Skeletal muscle tissue (tissue), 4 donors: Measurements from ENCODE around the gene ZFHX3. TPM values are rescaled to one million over a fixed set of nuclear protein-coding genes. Genes with fewer than 3 reads are reported as not detected.
"Not testable (repeated sequence)": the region's sequence is repeated elsewhere in the genome, so short reads cannot be mapped to it uniquely, and the experiment has no call there.

Source experiments
- H3K27ac ChIP-seq: one replicate; pipeline ENCODE4 v1.7.0; 2013; ENCODE audit warnings: mild to moderate bottlenecking, low read depth, low read length, inconsistent platforms
- H3K27me3 ChIP-seq, 3 donors: one replicate each; pipeline ENCODE4 v1.7.0; 2013; ENCODE audit warnings: low read length in 3 of 3; ENCODE audit not compliant: control insufficient read depth in 3 of 3, insufficient read depth in 3 of 3
- H3K36me3 ChIP-seq, 3 donors: one replicate each; pipeline ENCODE4 v1.7.0; 2013; ENCODE audit warnings: low read length in 3 of 3; ENCODE audit not compliant: control insufficient read depth in 3 of 3, insufficient read depth in 3 of 3
- H3K4me1 ChIP-seq, 3 donors: one replicate each; pipeline ENCODE4 v1.7.0; 2013; ENCODE audit warnings: low read length in 3 of 3, mild to moderate bottlenecking in 3 of 3; ENCODE audit not compliant: control insufficient read depth in 3 of 3, insufficient read depth in 3 of 3
- H3K4me3 ChIP-seq, 3 donors: one replicate each; pipeline ENCODE4 v1.7.0; 2013; ENCODE audit warnings: low read length in 3 of 3
- H3K9ac ChIP-seq, 3 donors: one replicate each; pipeline ENCODE4 v1.7.0; 2013; ENCODE audit warnings: low read length in 3 of 3, mild to moderate bottlenecking in 3 of 3, moderate library complexity in 2 of 3, low read depth in 1 of 3
- H3K9me3 ChIP-seq, 3 donors: one replicate each; pipeline ENCODE4 v1.7.0; 2013; ENCODE audit warnings: low read length in 3 of 3; ENCODE audit not compliant: control insufficient read depth in 3 of 3
- total RNA-seq: library from RNA; depleted of rRNA; stranded (reverse); fragments of >200 nt; gene quantifications from one replicate; pipeline ENCODE4 v1.2.3, GENCODE V29; 2014
- donor health status: Osteomylitis.

ZFHX3 gene
- total RNA-seq, 1 donor from 2014 or later, result 8.9 TPM

DNA sequence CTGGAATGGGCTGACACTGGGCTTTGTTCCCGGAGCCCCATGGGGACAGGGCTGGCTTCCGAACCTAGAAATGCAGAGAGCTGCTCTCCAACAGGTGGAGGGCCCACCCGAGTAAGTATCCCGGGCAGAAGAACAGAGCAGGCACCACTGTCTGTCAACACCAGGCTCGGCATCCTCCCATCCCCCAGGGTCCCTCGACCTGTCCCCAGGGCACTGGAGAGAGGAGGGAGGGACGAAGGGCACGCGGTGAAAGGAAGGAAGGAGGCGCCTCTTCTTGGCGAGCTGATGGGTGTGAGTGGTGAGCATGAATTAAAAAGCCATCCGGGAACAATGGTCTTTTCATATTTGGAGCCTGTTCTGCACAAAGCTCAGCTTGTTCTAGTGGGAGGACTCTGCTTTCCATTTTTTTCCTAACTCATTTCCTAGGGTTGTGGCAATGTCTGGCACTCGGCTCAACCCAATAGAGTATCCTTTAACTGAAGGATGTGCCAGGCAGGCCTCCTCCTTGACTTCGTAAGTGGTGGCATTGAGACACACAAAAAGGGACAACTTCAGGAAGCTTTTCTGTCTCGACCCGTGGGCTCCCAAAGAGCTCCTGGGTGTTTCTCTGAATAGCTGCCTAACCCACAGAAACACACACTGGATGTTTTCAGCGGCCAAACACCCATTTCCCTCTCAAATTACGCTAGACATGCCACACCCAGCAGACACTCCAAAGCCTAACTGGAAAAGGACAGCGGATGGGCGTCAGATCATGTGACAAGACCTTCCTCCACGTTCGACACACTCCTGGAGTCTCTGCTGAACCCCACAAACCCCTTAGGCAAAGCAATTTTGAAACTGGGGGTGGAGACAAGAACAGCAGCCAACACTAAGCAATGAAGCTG, 47.7 kb downstream of the ZFHX3 start:
- Histone ChIP-seq H3K9ac (peak overlapping the region; percentile 40 to 65 (median 47)), H3K9me3 (peaks cover 0 to 3% (median 0%) of the 10 kb centered on the region in 3 donors), H3K4me1 (peaks cover 30 to 53% (median 42%) of the 10 kb centered on the region in 3 donors), H3K4me3 (peak overlapping the region; percentile 46 to 50 (median 49)), H3K36me3 (no peaks in the 10 kb centered on the region), H3K27ac (peak overlapping the region; percentile 65), H3K27me3 (no peaks in the 10 kb centered on the region)

DNA sequence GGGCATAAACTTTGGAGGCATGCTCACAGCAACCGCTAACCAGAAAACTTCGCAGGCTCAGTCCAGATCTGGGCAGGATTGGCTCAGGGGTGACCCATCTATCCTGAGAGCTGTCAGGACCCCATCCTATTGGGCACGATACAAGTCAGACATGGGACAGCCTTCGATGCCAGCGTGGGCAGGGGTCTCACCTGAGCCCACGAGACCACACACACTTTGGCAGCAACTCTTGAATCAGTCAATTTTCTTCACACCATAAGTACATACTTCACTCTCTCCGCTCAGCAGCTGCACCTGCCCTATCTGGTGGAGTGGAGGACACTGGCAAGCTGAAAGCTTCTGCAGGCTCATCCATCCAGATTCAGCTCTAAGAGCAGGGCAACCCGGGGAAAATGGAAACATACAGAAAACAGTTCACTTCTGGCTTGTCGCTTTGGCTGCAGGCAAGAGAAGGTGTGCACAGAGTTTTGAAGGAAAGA, 48.3 kb downstream of the ZFHX3 start:
- Histone ChIP-seq H3K27ac (peak overlapping the region; percentile 65), H3K9me3 (peaks cover 0 to 3% (median 0%) of the 10 kb centered on the region in 3 donors), H3K9ac (peak overlapping the region; percentile 39 to 65 (median 47)), H3K27me3 (no peaks in the 10 kb centered on the region), H3K36me3 (no peaks in the 10 kb centered on the region), H3K4me1 (peaks cover 37 to 60% (median 46%) of the 10 kb centered on the region in 3 donors), H3K4me3 (peak overlapping the region; percentile 46 to 50 (median 49))

DNA sequence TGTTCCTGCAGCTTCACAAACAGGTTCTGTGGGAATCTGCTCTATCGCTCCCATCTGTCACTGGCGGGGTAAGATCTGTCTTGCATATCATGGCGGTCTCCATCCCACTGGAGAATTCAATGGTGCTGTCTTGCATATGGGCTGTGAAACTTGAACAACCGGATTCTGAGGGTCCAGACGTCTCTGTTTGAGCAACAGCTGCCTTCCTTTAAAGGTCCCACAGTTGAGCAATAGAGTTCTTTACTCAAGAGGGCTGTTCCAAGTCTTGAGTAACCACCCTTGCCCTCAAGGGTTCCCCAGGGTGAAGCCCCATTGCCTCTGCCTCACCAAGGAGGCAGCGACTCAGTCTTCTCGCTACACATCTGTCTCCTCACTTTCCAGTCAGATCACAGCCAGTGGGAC, 50.8 kb downstream of the ZFHX3 start:
- H3K4me1 ChIP-seq, result peaks cover 53 to 78% (median 59%) of the 10 kb centered on the region in 3 donors

DNA sequence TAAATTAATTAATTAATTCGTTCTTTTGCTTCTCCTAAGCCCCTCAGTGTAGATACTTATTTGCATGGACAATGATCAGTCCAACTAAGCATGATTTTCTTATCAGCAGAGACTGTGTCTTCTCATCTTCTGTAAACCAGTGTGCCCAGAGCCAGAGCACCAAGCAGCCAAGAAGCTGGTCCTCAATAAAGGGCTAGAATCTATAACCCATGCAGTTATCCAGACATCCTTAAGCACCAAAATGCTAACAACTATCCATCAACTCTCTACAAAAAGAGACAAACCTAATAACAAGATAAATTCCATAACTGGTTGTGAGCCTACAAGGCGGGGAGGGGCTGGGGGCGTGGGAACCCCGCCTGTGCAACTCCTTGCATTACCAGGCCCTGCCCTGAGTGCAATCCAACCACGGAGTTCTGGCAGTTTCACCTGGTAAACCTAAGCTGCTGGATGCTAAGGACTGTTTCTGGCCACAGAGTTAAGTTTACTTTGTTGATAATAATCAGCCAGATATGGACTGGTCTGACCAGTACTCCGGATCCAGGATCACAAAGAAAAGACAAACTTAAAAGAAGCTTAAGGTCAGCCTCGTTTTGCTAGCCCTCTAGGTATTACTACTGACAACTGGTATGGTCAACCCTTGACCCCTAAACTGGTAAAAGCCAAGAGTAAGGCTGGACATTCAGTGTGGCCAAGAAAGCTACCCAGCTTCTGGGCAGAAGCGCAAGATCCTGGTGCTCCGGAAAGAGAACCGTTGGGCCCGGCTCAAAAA, 51.5 kb downstream of the ZFHX3 start:
- Histone ChIP-seq H3K9ac (peak overlapping the region in 1 of 3 donors; percentile 8), H3K4me3 (no peak overlapping the region), H3K27ac (no peak overlapping the region), H3K36me3 (no peaks in the 10 kb centered on the region), H3K9me3 (peaks cover 0 to 3% (median 0%) of the 10 kb centered on the region in 3 donors), H3K27me3 (no peaks in the 10 kb centered on the region), H3K4me1 (peaks cover 59 to 82% (median 65%) of the 10 kb centered on the region in 3 donors)

More for the DNA sequence above, 50.8 kb downstream of the ZFHX3 start:
- Histone ChIP-seq H3K9ac (no peak overlapping the region), H3K27me3 (no peaks in the 10 kb centered on the region), H3K36me3 (no peaks in the 10 kb centered on the region), H3K9me3 (peaks cover 0 to 3% (median 0%) of the 10 kb centered on the region in 3 donors), H3K27ac (no peak overlapping the region), H3K4me3 (no peak overlapping the region)

DNA sequence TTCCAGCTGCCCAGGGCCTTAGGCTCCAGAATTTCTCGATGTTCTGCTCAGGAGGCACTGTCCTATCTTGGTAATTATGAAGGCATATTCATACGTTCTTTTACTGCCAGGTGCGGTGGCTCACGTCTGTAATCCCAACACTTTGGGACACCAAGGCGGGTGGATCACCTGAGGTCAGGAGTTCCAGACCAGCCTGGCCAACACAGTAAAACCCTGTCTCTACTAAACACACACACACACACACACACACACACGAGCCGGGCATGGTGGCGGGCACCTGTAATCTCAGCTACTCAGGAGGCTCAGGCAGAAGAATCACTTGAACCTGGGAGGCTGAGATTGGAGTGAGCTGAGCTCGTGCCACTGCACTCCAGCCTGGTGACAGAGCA, 52.1 kb downstream of the ZFHX3 start:
- not testable (repeated sequence) for H3K36me3 ChIP-seq, H3K9me3 ChIP-seq, H3K9ac ChIP-seq, H3K27me3 ChIP-seq, H3K27ac ChIP-seq, H3K4me3 ChIP-seq
- peaks cover 63 to 84% (median 69%) of the 10 kb centered on the region in 3 donors for H3K4me1 ChIP-seq

DNA sequence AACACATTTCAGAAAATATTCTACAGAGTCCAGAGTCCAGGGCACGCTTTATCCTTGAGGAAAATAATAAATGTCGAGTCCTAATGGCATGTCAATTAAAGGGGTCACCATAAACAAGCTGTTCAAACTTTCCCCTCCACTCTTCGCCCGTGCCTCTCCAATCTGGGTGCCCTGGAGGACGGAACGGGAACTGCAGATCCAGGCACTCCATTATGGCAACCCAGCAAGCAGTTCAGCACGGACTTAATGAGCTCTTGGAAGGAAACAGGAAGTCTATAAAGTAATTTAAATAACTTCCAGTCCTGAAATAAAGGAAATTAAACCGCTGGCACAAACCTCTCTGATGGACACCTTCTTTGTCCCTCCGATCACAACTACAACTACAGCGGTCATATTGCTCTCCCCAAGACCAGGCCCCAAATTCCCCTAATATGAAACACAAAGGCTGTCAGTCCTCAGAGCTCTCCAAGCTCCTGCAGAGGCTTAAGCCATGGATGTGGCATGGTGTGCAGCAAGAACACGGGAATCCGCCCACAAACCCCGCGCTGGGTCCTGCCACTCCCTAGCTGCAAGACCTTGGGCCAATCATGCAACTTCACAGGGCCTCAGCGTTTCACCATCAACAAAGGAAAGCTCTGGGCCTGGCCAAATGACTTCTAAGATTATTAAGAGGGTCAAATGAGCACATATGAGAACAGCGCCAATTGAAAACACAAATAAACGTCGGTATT, 52.6 kb downstream of the ZFHX3 start:
- peaks cover 62 to 82% (median 66%) of the 10 kb centered on the region in 3 donors for H3K4me1 ChIP-seq
- H3K4me3 ChIP-seq, result no peak overlapping the region
- H3K36me3 ChIP-seq, result no peaks in the 10 kb centered on the region
- H3K9ac ChIP-seq, result no peak overlapping the region
- no peaks in the 10 kb centered on the region for H3K9me3 ChIP-seq
- H3K27me3 ChIP-seq, result no peaks in the 10 kb centered on the region
- no peak overlapping the region for H3K27ac ChIP-seq

DNA sequence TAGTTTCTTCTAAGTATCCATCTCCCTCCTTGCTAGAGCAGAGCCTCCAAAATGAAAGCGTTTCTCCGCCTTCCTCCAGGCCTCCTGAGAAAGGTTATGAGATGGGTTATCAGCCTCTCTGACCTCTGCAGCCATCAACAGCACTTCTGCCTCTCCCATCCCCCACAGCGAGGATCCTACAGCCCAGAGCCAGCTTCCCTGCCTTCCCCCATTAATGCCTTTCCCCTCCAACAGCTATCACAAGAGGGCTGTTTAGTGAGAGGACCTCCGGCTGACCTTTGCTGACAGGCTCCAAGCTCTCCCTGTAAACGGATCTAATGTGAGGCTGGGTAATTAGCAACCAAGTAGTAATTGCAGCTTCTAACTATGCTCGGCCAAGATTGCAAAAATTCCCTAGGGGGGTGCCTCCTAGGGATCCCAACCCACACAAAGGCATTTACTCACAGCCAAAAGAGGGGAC, 55.8 kb downstream of the ZFHX3 start:
- no peak overlapping the region for H3K4me3 ChIP-seq
- no peaks in the 10 kb centered on the region for H3K27me3 ChIP-seq
- H3K9me3 ChIP-seq, result no peaks in the 10 kb centered on the region
- H3K4me1 ChIP-seq, result peaks cover 80 to 90% (median 81%) of the 10 kb centered on the region in 3 donors
- H3K27ac ChIP-seq, result peak overlapping the region; percentile 11
- peak overlapping the region; percentile 25 to 57 (median 34) for H3K9ac ChIP-seq
- no peaks in the 10 kb centered on the region for H3K36me3 ChIP-seq

DNA sequence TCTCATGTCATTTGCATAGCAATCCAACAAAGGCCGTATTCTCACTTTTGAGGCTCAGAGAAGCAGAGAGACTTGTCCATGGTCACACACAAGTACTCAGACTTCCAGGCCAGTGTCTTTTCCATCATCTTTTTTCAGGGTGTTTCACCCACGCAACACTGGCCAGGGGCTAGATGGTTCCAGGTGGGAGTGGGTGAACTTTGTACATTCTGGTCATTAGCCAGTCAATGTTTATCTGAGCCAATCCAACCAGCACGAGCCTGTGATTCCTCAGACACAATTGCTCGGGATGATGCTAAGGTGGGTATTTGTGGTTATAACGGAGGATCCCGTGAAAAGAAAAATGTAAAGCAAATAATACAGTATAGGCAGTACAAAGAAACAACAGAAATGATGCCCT, 56.3 kb downstream of the ZFHX3 start:
- H3K4me1 ChIP-seq, result peaks cover 80 to 90% (median 81%) of the 10 kb centered on the region in 3 donors
- H3K36me3 ChIP-seq, result no peaks in the 10 kb centered on the region
- H3K27ac ChIP-seq, result no peak overlapping the region
- H3K9ac ChIP-seq, result peak overlapping the region in 1 of 3 donors; percentile 25
- no peaks in the 10 kb centered on the region for H3K27me3 ChIP-seq
- H3K9me3 ChIP-seq, result no peaks in the 10 kb centered on the region
- no peak overlapping the region for H3K4me3 ChIP-seq

DNA sequence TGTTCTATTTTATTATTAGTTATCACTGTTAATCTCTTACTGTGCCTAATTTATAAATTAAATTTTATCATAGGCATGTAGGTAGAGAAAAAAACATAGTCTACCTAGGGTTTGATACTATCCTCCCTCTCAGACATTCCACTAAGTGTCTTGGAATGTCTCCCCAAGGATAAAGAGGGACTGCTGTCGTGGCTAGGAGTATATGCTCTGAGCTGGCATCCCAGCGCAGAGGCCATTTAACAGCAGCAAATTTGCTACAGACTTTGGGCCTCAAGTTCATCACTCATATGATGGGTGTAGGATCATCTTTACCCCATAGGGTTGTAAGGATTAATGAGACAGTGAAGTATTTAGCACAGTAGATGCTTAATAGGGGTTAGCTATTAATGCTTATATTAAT, 56.7 kb downstream of the ZFHX3 start:
- H3K4me3 ChIP-seq, result no peak overlapping the region
- H3K4me1 ChIP-seq, result peaks cover 80 to 90% (median 84%) of the 10 kb centered on the region in 3 donors
- H3K9ac ChIP-seq, result peak overlapping the region in 1 of 3 donors; percentile 14
- no peaks in the 10 kb centered on the region for H3K27me3 ChIP-seq
- H3K9me3 ChIP-seq, result no peaks in the 10 kb centered on the region
- H3K27ac ChIP-seq, result no peak overlapping the region
- H3K36me3 ChIP-seq, result no peaks in the 10 kb centered on the region
